HUES48 (cell line): ENCODE data around the gene GSN.

Source experiments
- H3K27ac ChIP-seq: one replicate; pipeline ENCODE4 v1.7.0; 2013; ENCODE audit warnings: low read depth, low read length, inconsistent platforms
- H3K27me3 ChIP-seq: 2 replicates; pipeline ENCODE4 v1.6.1; 2013; ENCODE audit warnings: mild to moderate bottlenecking, low read length; ENCODE audit not compliant: control insufficient read depth, insufficient read depth
- H3K36me3 ChIP-seq: 2 replicates; pipeline ENCODE4 v1.6.1; 2013; ENCODE audit warnings: low read length; ENCODE audit not compliant: control insufficient read depth, insufficient read depth
- H3K4me1 ChIP-seq: 2 replicates; pipeline ENCODE4 v1.6.1; 2013; ENCODE audit warnings: mild to moderate bottlenecking, low read length; ENCODE audit not compliant: control insufficient read depth, insufficient read depth
- H3K4me3 ChIP-seq: 2 replicates; pipeline ENCODE4 v1.5.1; 2013; ENCODE audit warnings: mild to moderate bottlenecking, low read depth, low read length
- H3K9ac ChIP-seq: 2 replicates; pipeline ENCODE4 v1.6.1; 2013; ENCODE audit warnings: mild to moderate bottlenecking, low read depth, low read length, moderate library complexity
- H3K9me3 ChIP-seq: 2 replicates; pipeline ENCODE4 v1.6.1; 2013; ENCODE audit warnings: low read length; ENCODE audit not compliant: control insufficient read depth, insufficient read depth

The GSN gene

DNA sequence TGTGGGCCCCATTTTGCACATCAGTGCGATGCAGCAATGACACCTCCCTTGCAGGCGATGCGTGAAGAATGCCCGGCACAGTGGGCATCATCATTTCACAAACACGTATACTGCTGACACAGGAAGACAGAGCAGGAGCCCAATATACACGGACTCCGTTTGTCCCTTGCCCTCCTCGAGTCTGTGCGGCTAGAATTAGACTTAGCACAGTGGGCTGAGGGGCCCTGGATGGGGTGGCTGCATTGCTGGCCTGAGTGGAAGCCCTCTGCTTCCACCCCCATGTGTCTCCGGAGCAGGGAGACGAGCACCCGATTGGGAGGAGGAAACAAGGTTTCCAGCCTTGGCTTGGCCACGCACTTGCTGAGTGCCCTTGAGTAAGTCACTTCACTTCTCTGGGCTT is 40.8 kb downstream of the GSN start:
- no peak overlapping the region for H3K4me3 ChIP-seq
- H3K9me3 ChIP-seq: no peaks in the 10 kb centered on the region
- H3K36me3 ChIP-seq: peaks cover 7% of the 10 kb centered on the region; the same call in 1 of the 2 replicates
- no peaks in the 10 kb centered on the region for H3K27me3 ChIP-seq
- H3K27ac ChIP-seq: no peak overlapping the region
- H3K4me1 ChIP-seq: peaks cover 3% of the 10 kb centered on the region; the same call in 1 of the 2 replicates
- H3K9ac ChIP-seq: no peak overlapping the region

DNA sequence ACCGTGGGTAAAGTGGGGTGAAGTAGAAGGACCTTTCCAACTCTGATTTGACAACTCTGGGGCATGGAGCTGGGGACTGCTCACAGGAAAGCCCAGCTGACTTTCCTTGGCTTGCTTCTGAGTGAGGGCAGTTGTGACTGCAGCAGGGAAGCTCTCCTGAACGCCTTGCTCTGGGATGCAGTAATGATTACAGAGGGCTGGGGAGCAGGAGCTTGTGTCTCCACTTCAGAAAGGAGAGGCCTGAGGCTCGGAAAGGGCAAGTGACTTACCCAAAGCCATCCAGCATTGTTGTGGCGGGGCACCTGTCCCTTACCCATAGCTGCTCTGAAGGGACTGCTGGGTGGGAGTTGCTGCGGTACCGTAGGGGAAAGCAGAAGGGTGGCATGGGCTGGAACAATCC is 41.2 kb downstream of the GSN start:
- Histone ChIP-seq H3K9me3 (no peaks in the 10 kb centered on the region), H3K27me3 (no peaks in the 10 kb centered on the region), H3K4me1 (peaks cover 3% of the 10 kb centered on the region; the same call in 1 of the 2 replicates), H3K36me3 (peaks cover 7% of the 10 kb centered on the region; the same call in 1 of the 2 replicates), H3K27ac (no peak overlapping the region), H3K9ac (no peak overlapping the region), H3K4me3 (no peak overlapping the region)

DNA sequence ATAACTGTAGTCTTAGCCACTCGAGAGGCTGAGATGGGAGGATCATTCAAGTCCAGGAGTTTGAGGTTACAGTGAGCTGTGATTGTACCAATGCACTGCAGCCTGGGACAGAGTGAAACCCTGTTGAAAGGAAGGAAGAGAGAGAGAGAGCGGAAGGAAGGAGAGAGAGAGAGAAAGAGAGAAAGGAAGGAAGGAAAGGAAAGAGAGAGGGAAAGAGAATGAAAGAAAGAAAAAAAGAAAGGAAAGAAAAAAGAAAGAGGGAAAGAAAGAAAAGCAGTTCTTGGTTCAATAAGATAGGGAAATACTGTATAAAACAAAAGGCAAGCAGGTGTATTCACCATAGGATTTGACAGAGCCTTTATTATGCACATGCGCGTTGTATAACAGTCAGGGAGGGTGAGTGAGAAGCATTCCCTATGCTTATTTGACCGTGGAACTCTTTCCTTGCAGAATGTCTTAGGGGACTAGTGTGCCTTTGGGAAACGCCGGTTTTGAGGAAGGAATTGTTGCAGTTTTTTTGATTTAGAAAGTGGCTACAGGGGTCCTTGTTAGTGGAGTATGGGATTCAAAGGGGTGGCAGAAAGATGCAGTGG is 42.0 kb downstream of the GSN start:
- no peaks in the 10 kb centered on the region for H3K9me3 ChIP-seq
- no peak overlapping the region for H3K9ac ChIP-seq
- peaks cover 7% of the 10 kb centered on the region; the same call in 1 of the 2 replicates for H3K36me3 ChIP-seq
- H3K27me3 ChIP-seq: no peaks in the 10 kb centered on the region
- no peak overlapping the region for H3K4me3 ChIP-seq
- peaks cover 3% of the 10 kb centered on the region; the same call in 1 of the 2 replicates for H3K4me1 ChIP-seq
- no peak overlapping the region for H3K27ac ChIP-seq

DNA sequence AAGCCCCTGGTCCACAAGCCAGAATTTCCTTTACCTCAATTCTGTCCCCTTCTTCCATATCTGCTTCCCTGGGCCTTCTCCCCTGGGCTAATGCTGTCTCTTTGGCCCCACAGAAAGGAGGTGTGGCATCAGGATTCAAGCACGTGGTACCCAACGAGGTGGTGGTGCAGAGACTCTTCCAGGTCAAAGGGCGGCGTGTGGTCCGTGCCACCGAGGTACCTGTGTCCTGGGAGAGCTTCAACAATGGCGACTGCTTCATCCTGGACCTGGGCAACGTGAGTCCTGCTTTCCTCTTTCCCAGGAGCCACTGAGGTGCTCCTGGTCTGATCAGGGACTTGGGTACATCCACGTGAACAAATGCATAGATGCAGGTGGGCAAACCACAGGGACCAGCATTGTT is 42.6 kb downstream of the GSN start:
- peaks cover 7% of the 10 kb centered on the region; the same call in 1 of the 2 replicates for H3K36me3 ChIP-seq
- H3K4me1 ChIP-seq: peaks cover 3% of the 10 kb centered on the region; the same call in 1 of the 2 replicates
- no peak overlapping the region for H3K4me3 ChIP-seq
- H3K9ac ChIP-seq: no peak overlapping the region
- H3K27me3 ChIP-seq: no peaks in the 10 kb centered on the region
- H3K9me3 ChIP-seq: no peaks in the 10 kb centered on the region
- no peak overlapping the region for H3K27ac ChIP-seq

DNA sequence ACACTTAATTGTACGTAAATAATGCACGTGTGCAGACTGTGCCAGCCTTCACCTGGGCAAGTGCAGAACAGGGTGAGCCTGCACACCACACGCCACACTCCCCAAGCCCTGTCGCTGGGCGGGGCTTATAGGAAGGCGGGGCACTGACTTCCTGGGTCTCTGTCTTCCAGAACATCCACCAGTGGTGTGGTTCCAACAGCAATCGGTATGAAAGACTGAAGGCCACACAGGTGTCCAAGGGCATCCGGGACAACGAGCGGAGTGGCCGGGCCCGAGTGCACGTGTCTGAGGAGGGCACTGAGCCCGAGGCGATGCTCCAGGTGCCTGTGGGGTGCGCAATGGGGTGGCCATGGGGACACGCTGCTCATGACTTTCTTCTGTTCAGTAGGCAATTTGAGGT is 44.2 kb downstream of the GSN start:
- H3K9me3 ChIP-seq: no peaks in the 10 kb centered on the region
- peaks cover 9% of the 10 kb centered on the region; the same call in 1 of the 2 replicates for H3K36me3 ChIP-seq
- no peak overlapping the region for H3K27ac ChIP-seq
- H3K9ac ChIP-seq: no peak overlapping the region
- H3K4me3 ChIP-seq: no peak overlapping the region
- H3K27me3 ChIP-seq: no peaks in the 10 kb centered on the region
- no peaks in the 10 kb centered on the region for H3K4me1 ChIP-seq

DNA sequence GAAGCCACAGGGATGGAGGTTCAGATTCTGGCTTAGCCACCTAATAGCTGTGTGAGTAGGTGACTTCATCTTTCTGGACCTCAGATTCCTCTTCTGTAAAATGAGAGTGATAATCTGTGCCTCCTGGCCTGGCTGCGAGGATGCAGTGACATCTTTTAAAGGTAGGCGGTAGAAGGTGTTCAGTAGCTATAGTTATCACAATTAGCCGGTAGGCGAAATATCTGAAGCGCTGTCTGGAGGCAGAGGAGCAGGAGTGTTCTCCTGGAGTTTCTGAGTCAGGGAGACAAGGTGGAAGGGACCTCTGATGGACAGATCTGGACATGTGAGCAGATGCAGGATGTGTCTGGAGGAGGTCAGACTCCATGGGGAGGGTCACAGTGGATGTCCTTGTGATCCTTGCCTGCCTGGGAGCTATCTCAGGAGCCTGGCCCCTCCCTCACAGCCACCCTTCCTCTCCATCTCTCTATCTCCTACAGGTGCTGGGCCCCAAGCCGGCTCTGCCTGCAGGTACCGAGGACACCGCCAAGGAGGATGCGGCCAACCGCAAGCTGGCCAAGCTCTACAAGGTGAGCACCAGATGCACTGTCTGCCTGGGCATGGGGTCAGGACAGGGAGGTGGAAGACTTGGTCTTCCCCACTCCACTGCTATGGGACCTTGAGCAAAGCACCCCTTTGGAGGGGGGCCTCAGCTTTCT is 45.6 kb downstream of the GSN start:
- Histone ChIP-seq H3K36me3 (peaks cover 11% of the 10 kb centered on the region; the same call in 1 of the 2 replicates), H3K9me3 (no peaks in the 10 kb centered on the region), H3K4me1 (no peaks in the 10 kb centered on the region), H3K4me3 (no peak overlapping the region), H3K27ac (no peak overlapping the region), H3K27me3 (no peaks in the 10 kb centered on the region), H3K9ac (no peak overlapping the region)

DNA sequence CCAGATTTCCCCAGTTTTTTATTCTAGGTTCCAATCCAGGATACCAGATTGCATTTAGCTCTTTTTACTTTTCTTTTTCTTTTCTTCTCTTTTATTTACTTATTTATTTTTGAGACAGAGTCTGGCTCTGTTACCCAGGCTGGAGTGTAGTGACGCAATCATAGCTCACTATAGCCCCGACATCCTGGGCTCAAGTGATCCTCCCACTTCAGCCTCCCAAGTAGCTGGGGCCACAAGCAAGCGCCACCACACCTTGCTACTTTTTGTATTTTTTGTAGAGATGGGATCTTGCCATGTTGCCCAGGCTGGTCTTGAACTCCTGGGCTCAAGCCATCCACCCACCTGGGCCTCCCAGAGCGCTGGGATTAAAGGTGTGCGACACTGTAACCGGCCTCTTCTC is 48.4 kb downstream of the GSN start:
- H3K9ac ChIP-seq: no peak overlapping the region
- H3K9me3 ChIP-seq: no peaks in the 10 kb centered on the region
- H3K4me3 ChIP-seq: no peak overlapping the region
- no peak overlapping the region for H3K27ac ChIP-seq
- no peaks in the 10 kb centered on the region for H3K27me3 ChIP-seq
- no peaks in the 10 kb centered on the region for H3K4me1 ChIP-seq
- peaks cover 11% of the 10 kb centered on the region; the same call in 1 of the 2 replicates for H3K36me3 ChIP-seq

DNA sequence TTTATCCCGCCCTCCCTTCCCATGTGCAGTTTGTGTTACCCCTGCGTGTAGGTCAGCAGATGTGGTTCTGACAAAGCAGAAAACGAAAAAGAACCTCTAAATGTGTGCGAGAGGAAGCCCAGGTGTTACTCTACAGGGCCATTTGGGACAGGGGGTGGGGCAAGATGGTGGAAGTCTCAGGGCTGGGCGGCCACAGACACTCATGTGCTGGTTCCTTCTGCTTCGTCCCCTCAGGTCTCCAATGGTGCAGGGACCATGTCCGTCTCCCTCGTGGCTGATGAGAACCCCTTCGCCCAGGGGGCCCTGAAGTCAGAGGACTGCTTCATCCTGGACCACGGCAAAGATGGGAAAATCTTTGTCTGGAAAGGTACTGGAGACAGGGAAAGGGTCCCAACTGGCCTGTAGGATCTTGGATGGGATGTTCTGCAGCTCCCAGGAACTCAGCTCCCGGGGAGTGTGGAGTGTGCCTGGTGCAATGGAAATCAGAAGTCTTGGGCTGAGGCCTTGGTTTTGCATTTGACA is 49.0 kb downstream of the GSN start:
- no peak overlapping the region for H3K27ac ChIP-seq
- no peaks in the 10 kb centered on the region for H3K4me1 ChIP-seq
- no peak overlapping the region for H3K4me3 ChIP-seq
- no peak overlapping the region for H3K9ac ChIP-seq
- no peaks in the 10 kb centered on the region for H3K9me3 ChIP-seq
- H3K36me3 ChIP-seq: peaks cover 11% of the 10 kb centered on the region; the same call in 1 of the 2 replicates
- H3K27me3 ChIP-seq: no peaks in the 10 kb centered on the region

DNA sequence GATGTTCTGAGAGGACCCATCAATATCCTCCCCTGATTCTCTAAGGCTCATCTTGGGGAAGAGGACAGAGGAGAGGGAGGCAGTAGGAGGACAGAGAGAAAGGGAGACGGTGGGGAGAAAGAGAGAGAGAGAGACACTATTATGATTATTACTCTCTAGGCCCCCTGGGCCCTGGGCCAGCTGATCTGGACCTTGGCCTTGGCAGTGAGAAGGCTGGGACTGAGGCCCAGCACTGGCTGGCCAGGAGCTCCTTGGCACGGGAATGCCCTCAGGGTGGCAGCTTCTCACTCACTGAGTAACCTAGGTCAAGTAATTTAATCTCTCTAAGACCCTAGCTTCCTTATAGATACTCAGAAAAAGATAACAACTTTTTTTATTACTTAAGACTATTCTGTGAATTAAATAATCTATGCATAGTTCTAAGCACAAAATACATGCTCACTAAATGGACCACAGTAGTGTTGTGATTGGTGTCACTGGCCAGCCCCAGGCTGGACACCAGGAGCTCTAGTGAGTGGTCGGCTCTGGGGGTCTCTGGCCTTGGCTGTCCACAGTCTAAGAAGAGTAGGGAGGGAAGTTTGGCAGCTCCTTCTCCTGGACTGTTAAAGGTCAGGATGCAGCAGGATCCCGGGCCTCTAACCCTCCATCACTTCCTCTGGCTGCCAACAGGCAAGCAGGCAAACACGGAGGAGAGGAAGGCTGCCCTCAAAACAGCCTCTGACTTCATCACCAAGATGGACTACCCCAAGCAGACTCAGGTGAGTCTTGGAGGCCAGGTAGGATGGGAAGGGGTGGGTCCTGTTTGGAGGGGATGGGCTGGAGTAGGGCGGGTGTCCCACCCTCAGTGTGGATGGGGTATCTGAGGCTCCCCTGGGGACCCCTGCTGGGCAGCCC is 50.0 kb downstream of the GSN start:
- H3K9ac ChIP-seq: no peak overlapping the region
- no peak overlapping the region for H3K27ac ChIP-seq
- no peaks in the 10 kb centered on the region for H3K4me1 ChIP-seq
- peaks cover 11% of the 10 kb centered on the region; the same call in 1 of the 2 replicates for H3K36me3 ChIP-seq
- H3K9me3 ChIP-seq: no peaks in the 10 kb centered on the region
- H3K4me3 ChIP-seq: no peak overlapping the region
- H3K27me3 ChIP-seq: no peaks in the 10 kb centered on the region

DNA sequence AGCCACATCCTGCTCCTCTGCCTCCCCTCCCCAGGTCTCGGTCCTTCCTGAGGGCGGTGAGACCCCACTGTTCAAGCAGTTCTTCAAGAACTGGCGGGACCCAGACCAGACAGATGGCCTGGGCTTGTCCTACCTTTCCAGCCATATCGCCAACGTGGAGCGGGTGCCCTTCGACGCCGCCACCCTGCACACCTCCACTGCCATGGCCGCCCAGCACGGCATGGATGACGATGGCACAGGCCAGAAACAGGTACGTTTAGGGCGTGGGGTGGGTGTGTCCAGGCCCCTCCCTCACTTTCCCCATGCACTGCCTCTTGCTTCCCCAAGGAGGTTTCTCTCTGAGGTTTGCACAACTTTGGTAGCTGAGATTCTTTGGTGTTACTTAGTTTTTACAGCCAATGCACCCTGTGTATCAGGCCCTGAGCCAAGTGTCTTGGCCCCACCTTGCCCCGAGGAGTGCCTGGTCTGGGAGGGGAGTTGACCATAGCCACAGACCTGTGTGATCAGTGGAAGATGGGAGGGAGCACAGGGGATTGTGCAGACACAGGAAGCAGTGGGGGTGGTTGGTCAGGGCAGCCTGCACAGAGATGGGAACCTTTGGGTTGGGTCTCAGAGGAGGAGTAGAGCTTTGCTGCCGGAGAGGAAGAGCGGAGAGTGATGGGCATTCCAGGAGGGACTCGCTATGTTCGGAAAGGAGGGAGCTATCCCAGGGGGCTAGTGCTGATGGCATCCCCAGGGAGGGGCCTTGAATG is 50.8 kb downstream of the GSN start:
- peaks cover 8% of the 10 kb centered on the region; the same call in 1 of the 2 replicates for H3K36me3 ChIP-seq
- H3K27me3 ChIP-seq: no peaks in the 10 kb centered on the region
- H3K27ac ChIP-seq: no peak overlapping the region
- H3K4me1 ChIP-seq: no peaks in the 10 kb centered on the region
- no peak overlapping the region for H3K9ac ChIP-seq
- H3K4me3 ChIP-seq: no peak overlapping the region
- no peaks in the 10 kb centered on the region for H3K9me3 ChIP-seq
